Panc1 (cell line): ENCODE data around the gene SERPINE2. TPM values are rescaled to one million over a fixed set of nuclear protein-coding genes. Genes with fewer than 3 reads are reported as not detected.
A peak's percentile ranks its signal among the peaks of the same experiment; 100 is the strongest.

ENCODE experiments used
- ATAC-seq: fragments of 200-7000 bp; cut with Tn5 transposase; 2 replicates; pipeline ENCODE4 v1.9.1; 2020; ENCODE audit warnings: mild to moderate bottlenecking, moderate library complexity
- BruUV-seq: library from RNA; stranded (reverse); fragments of 400-500 nt; replicated peaks from 2 replicates; lab custom pipeline; 2021; lab: Mats Ljungman, UMichigan
- CTCF ChIA-PET: fragments of 300-600 bp; sonication (Branson Sonifier 250); formaldehyde crosslinking; loops from one replicate; lab custom pipeline; 2022; ENCODE audit warnings: antibody characterized with exemption; lab: Charles Lee
- POLR2A ChIA-PET: fragments of 300-600 bp; sonication (Branson Sonifier 250); formaldehyde crosslinking; loops from one replicate; lab custom pipeline; 2022; ENCODE audit warnings: antibody characterized with exemption; lab: Charles Lee
- DNase-seq: peaks from one replicate; pipeline ENCODE4 v3.0.0-alpha.2; 2010; ENCODE audit warnings: low read depth, low spot score
- H3K27ac ChIP-seq: 2 replicates; pipeline ENCODE4 v1.5.1; 2011; ENCODE audit warnings: mild to moderate bottlenecking, low read length, inconsistent platforms
- H3K27me3 ChIP-seq: fragments of 200-500 bp; sonication (Bioruptor generic); 2 replicates; pipeline ENCODE4 v1.6.0; 2014; ENCODE audit warnings: low read length, inconsistent platforms; ENCODE audit not compliant: control insufficient read depth, insufficient read depth
- H3K36me3 ChIP-seq: fragments of 200-500 bp; sonication (Bioruptor generic); 2 replicates; pipeline ENCODE4 v1.5.1; 2014; ENCODE audit warnings: inconsistent platforms, mild to moderate bottlenecking, low read length, moderate library complexity; ENCODE audit not compliant: control insufficient read depth, insufficient read depth
- H3K4me1 ChIP-seq: 2 replicates; pipeline ENCODE4 v1.5.1; 2011; ENCODE audit warnings: inconsistent platforms, mild to moderate bottlenecking, low read length, moderate library complexity; ENCODE audit not compliant: control insufficient read depth, insufficient read depth
- H3K4me3 ChIP-seq, 2 experiments: 2 replicates each; pipeline ENCODE4 v1.5.1; 2011 to 2012; ENCODE audit warnings: low read depth in 2 of 2, low read length in 2 of 2, mild to moderate bottlenecking in 2 of 2, inconsistent platforms in 1 of 2, moderate library complexity in 1 of 2
- H3K9me3 ChIP-seq: fragments of 200-500 bp; sonication (Bioruptor generic); 2 replicates; pipeline ENCODE4 v1.5.1; 2014; ENCODE audit warnings: low read depth, mild to moderate bottlenecking, inconsistent platforms, low read length, moderate library complexity; ENCODE audit not compliant: control insufficient read depth, insufficient read depth
- POLR2AphosphoS5 ChIP-seq: IDR thresholded peaks from 2 replicates; pipeline ENCODE4 v1.6.1; 2012; ENCODE audit warnings: mild to moderate bottlenecking, low read depth, low read length, moderate library complexity
- SIN3A ChIP-seq: IDR thresholded peaks from 2 replicates; pipeline ENCODE4 v1.6.1; 2012; ENCODE audit warnings: low read depth, mild to moderate bottlenecking, low read length, moderate library complexity, borderline replicate concordance; ENCODE audit not compliant: insufficient read depth
- TCF7L2 ChIP-seq: IDR thresholded peaks from 2 replicates; pipeline ENCODE4 v1.6.1; 2011; ENCODE audit warnings: mild to moderate bottlenecking, low read depth, low read length, inconsistent platforms
- in situ Hi-C: cut with HindIII; loops from 2 replicates; pipeline ENCODE4 v1.10.0; 2016; ENCODE audit warnings: low sequenced_read_pairs, low pct_unique_long_range_greater_than_20kb
- intact Hi-C: fragments of 100-400 bp; cut with micrococcal nuclease; formaldehyde crosslinking; loops from one replicate; pipeline ENCODE4 v1.10.0; 2022; ENCODE audit not compliant: unreplicated experiment
- total RNA-seq: library from RNA; stranded (reverse); gene quantifications from one replicate; pipeline ENCODE4 v1.2.1, GENCODE V29; 2021; ENCODE audit not compliant: unreplicated experiment
- TF ChIP-seq, protein P1 (sequence below), 2 experiments: IDR thresholded peaks; 2 replicates each; pipeline ENCODE4 v1.6.1; 2011 to 2012; ENCODE audit warnings: low read depth in 2 of 2, control low read depth in 1 of 2, low read length in 1 of 2, mild to moderate bottlenecking in 1 of 2, moderate library complexity in 1 of 2; ENCODE audit not compliant: insufficient read depth in 1 of 2
- TF ChIP-seq, protein P2 (sequence below): fragments of 450-650 bp; IDR thresholded peaks from 2 replicates; pipeline ENCODE4 v1.5.1; 2017; ENCODE audit warnings: mild to moderate bottlenecking

Gene SERPINE2
- total RNA-seq, 1 experiment from 2014 or later, result 3.1 TPM

- DNase-seq (no peak), ATAC-seq (no peak)
- in situ Hi-C loops, result no loop called here
- intact Hi-C loops, result no loop called here
- Histone ChIP-seq H3K4me3 (no peak overlapping the region), H3K9me3 (no peaks in the 10 kb centered on the region), H3K27ac (no peak overlapping the region), H3K36me3 (no peaks in the 10 kb centered on the region), H3K27me3 (0 out of 2 replicates have a peak, but pooled peaks cover 4% of the 10 kb centered on the region), H3K4me1 (no peaks in the 10 kb centered on the region)
- no TSS peak for BruUV-seq
- ChIA-PET POLR2A (no interaction called here), CTCF (no interaction called here)
- TF ChIP-seq, protein P1, sequence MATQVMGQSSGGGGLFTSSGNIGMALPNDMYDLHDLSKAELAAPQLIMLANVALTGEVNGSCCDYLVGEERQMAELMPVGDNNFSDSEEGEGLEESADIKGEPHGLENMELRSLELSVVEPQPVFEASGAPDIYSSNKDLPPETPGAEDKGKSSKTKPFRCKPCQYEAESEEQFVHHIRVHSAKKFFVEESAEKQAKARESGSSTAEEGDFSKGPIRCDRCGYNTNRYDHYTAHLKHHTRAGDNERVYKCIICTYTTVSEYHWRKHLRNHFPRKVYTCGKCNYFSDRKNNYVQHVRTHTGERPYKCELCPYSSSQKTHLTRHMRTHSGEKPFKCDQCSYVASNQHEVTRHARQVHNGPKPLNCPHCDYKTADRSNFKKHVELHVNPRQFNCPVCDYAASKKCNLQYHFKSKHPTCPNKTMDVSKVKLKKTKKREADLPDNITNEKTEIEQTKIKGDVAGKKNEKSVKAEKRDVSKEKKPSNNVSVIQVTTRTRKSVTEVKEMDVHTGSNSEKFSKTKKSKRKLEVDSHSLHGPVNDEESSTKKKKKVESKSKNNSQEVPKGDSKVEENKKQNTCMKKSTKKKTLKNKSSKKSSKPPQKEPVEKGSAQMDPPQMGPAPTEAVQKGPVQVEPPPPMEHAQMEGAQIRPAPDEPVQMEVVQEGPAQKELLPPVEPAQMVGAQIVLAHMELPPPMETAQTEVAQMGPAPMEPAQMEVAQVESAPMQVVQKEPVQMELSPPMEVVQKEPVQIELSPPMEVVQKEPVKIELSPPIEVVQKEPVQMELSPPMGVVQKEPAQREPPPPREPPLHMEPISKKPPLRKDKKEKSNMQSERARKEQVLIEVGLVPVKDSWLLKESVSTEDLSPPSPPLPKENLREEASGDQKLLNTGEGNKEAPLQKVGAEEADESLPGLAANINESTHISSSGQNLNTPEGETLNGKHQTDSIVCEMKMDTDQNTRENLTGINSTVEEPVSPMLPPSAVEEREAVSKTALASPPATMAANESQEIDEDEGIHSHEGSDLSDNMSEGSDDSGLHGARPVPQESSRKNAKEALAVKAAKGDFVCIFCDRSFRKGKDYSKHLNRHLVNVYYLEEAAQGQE (IDR thresholded peaks at IDR 0.05; ENCODE audit: insufficient read depth in 1 of 2, low read depth in 2 of 2, low read length in 1 of 2), result no peak
- TF ChIP-seq, protein P2, sequence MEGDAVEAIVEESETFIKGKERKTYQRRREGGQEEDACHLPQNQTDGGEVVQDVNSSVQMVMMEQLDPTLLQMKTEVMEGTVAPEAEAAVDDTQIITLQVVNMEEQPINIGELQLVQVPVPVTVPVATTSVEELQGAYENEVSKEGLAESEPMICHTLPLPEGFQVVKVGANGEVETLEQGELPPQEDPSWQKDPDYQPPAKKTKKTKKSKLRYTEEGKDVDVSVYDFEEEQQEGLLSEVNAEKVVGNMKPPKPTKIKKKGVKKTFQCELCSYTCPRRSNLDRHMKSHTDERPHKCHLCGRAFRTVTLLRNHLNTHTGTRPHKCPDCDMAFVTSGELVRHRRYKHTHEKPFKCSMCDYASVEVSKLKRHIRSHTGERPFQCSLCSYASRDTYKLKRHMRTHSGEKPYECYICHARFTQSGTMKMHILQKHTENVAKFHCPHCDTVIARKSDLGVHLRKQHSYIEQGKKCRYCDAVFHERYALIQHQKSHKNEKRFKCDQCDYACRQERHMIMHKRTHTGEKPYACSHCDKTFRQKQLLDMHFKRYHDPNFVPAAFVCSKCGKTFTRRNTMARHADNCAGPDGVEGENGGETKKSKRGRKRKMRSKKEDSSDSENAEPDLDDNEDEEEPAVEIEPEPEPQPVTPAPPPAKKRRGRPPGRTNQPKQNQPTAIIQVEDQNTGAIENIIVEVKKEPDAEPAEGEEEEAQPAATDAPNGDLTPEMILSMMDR, result 0 out of 2 replicates have a peak, but pooled peaks have one; percentile 4
These were observed 19.1 kb upstream of the SERPINE2 start for GRCh38 chr2:224058048-224058775.

- DNase-seq (no peak), ATAC-seq (no peak)
- in situ Hi-C loops (no loop called here), intact Hi-C loops (no loop called here)
- H3K9me3 ChIP-seq, result no peaks in the 10 kb centered on the region
- no peak for TF ChIP-seq SIN3A
- TF ChIP-seq, protein P1 (IDR thresholded peaks at IDR 0.05; ENCODE audit: insufficient read depth in 1 of 2, low read depth in 2 of 2, low read length in 1 of 2), result no peak
- TF ChIP-seq, protein P2, result no peak
- TF ChIP-seq TCF7L2, result no peak
- no peak for TF ChIP-seq POLR2AphosphoS5
- no peak overlapping the region for H3K27ac ChIP-seq
- H3K4me3 ChIP-seq, result no peak overlapping the region
- POLR2A ChIA-PET, result no interaction called here
- CTCF ChIA-PET, result no interaction called here
- no peaks in the 10 kb centered on the region for H3K36me3 ChIP-seq
- H3K27me3 ChIP-seq, result peaks cover 12% of the 10 kb centered on the region; the same call in 1 of the 2 replicates
- BruUV-seq, result no TSS peak
- no peaks in the 10 kb centered on the region for H3K4me1 ChIP-seq
These were observed 17.8 kb upstream of the SERPINE2 start for GRCh38 chr2:224056889-224057288.
